Urinary bladder (tissue), 4 donors: ENCODE measurements around the gene ADGRV1. TPM values are rescaled to one million over a fixed set of nuclear protein-coding genes. Genes with fewer than 3 reads are reported as not detected.

Source experiments
- DNase-seq: peaks from one replicate; pipeline ENCODE4 v3.0.0-alpha.2; 2015; ENCODE audit errors: extremely low spot score
- H3K27ac ChIP-seq: one replicate; pipeline ENCODE4 v1.5.1; 2013; ENCODE audit warnings: low read depth, mild to moderate bottlenecking, moderate library complexity
- H3K36me3 ChIP-seq: one replicate; pipeline ENCODE4 v1.6.1; 2013; ENCODE audit warnings: mild to moderate bottlenecking, moderate library complexity; ENCODE audit not compliant: insufficient read depth
- H3K4me1 ChIP-seq: one replicate; pipeline ENCODE4 v1.6.1; 2013; ENCODE audit warnings: mild to moderate bottlenecking, moderate library complexity; ENCODE audit not compliant: insufficient read depth
- H3K4me3 ChIP-seq: one replicate; pipeline ENCODE4 v1.5.1; 2013; ENCODE audit warnings: low read depth, low read length
- WGBS: extraction: QIAGEN DNeasy Blood & Tissue Kit; methylation state at CpG from one replicate; pipeline ENCODE4 v1.1.7; 2013; 5-methylcytosine and 5-hydroxymethylcytosine counted together
- polyA plus RNA-seq: library from polyadenylated mRNA; stranded (reverse); fragments of 200-250 nt; gene quantifications from one replicate; pipeline ENCODE4 v1.2.3, GENCODE V29; 2013
- total RNA-seq: library from RNA; depleted of rRNA; stranded (reverse); fragments of >200 nt; gene quantifications from one replicate; pipeline ENCODE4 v1.2.3, GENCODE V29; 2014
- donor health status: healthy with polysubstance abuse.
- donor health status: healthy.

The ADGRV1 gene
- total and polyA plus RNA-seq, 2 donors, result 4.0 to 6.6 TPM

GRCh38 chr5:91110686-91111085, 552.1 kb downstream of the ADGRV1 start:
- no peak for DNase-seq
- Histone ChIP-seq H3K27ac (no peak overlapping the region), H3K4me3 (no peak overlapping the region), H3K4me1 (no peaks in the 10 kb centered on the region), H3K36me3 (no peaks in the 10 kb centered on the region)
- 37% methylated on average over 5 of the region's 5 CpGs for WGBS

GRCh38 chr5:91111473-91112238, 553.1 kb downstream of the ADGRV1 start:
- Histone ChIP-seq H3K4me1 (no peaks in the 10 kb centered on the region), H3K27ac (no peak overlapping the region), H3K36me3 (no peaks in the 10 kb centered on the region), H3K4me3 (no peak overlapping the region)
- DNase-seq, result no peak
- WGBS, result 85% methylated on average over 2 of the region's 2 CpGs

- Histone ChIP-seq H3K4me1 (no peaks in the 10 kb centered on the region), H3K27ac (no peak overlapping the region), H3K36me3 (no peaks in the 10 kb centered on the region), H3K4me3 (no peak overlapping the region)
- WGBS, result 50% methylated on average over 2 of the region's 2 CpGs
- no peak for DNase-seq
These were observed 556.1 kb downstream of the ADGRV1 start for GRCh38 chr5:91114658-91115057.

GRCh38 chr5:91118354-91118753, 559.8 kb downstream of the ADGRV1 start:
- H3K4me3 ChIP-seq, result no peak overlapping the region
- WGBS, result 86% methylated on average over 3 of the region's 3 CpGs
- no peak overlapping the region for H3K27ac ChIP-seq
- H3K4me1 ChIP-seq, result no peaks in the 10 kb centered on the region
- no peaks in the 10 kb centered on the region for H3K36me3 ChIP-seq
- no peak for DNase-seq

- H3K4me1 ChIP-seq, result peaks cover 1% of the 10 kb centered on the region
These were observed 560.2 kb downstream of the ADGRV1 start for GRCh38 chr5:91118796-91119195.

GRCh38 chr5:91119217-91119616, 560.6 kb downstream of the ADGRV1 start:
- no peak overlapping the region for H3K4me3 ChIP-seq
- no peak for DNase-seq
- no peaks in the 10 kb centered on the region for H3K36me3 ChIP-seq
- no peak overlapping the region for H3K27ac ChIP-seq
- 93% methylated on average over 4 of the region's 4 CpGs for WGBS
- H3K4me1 ChIP-seq, result peaks cover 1% of the 10 kb centered on the region

More at GRCh38 chr5:91118796-91119195, 560.2 kb downstream of the ADGRV1 start:
- Histone ChIP-seq H3K27ac (no peak overlapping the region), H3K4me3 (no peak overlapping the region), H3K36me3 (no peaks in the 10 kb centered on the region)
- DNase-seq, result no peak

- Histone ChIP-seq H3K4me1 (peaks cover 1% of the 10 kb centered on the region), H3K27ac (peak overlapping the region; percentile 13), H3K4me3 (no peak overlapping the region), H3K36me3 (no peaks in the 10 kb centered on the region)
- no peak for DNase-seq
- 51% methylated on average over 6 of the region's 6 CpGs for WGBS
These were observed 561.6 kb downstream of the ADGRV1 start for GRCh38 chr5:91119981-91120850.

- Histone ChIP-seq H3K4me3 (no peak overlapping the region), H3K27ac (no peak overlapping the region), H3K4me1 (peaks cover 1% of the 10 kb centered on the region), H3K36me3 (no peaks in the 10 kb centered on the region)
- no peak for DNase-seq
- 90% methylated on average over 7 of the region's 7 CpGs for whole genome bisulfite sequencing
These were observed 562.9 kb downstream of the ADGRV1 start for GRCh38 chr5:91121347-91121993.

- Histone ChIP-seq H3K4me1 (peaks cover 1% of the 10 kb centered on the region), H3K36me3 (no peaks in the 10 kb centered on the region), H3K27ac (no peak overlapping the region), H3K4me3 (no peak overlapping the region)
- WGBS, result 92% methylated on average over 2 of the region's 2 CpGs
- DNase-seq, result no peak
These were observed 564.1 kb downstream of the ADGRV1 start for GRCh38 chr5:91122651-91123050.

- Histone ChIP-seq H3K27ac (no peak overlapping the region), H3K4me1 (peaks cover 1% of the 10 kb centered on the region), H3K36me3 (no peaks in the 10 kb centered on the region), H3K4me3 (no peak overlapping the region)
- no peak for DNase-seq
- 62% methylated on average over 3 of the region's 3 CpGs for WGBS
These were observed 564.7 kb downstream of the ADGRV1 start for GRCh38 chr5:91123291-91123690.

- peaks cover 1% of the 10 kb centered on the region for H3K4me1 ChIP-seq
- H3K4me3 ChIP-seq, result no peak overlapping the region
- no peak overlapping the region for H3K27ac ChIP-seq
- no peaks in the 10 kb centered on the region for H3K36me3 ChIP-seq
- no peak for DNase-seq
- 83% methylated on average over 4 of the region's 4 CpGs for WGBS
These were observed 565.3 kb downstream of the ADGRV1 start for GRCh38 chr5:91123901-91124300.

GRCh38 chr5:91125916-91126315, 567.3 kb downstream of the ADGRV1 start:
- no peak for DNase-seq
- Histone ChIP-seq H3K4me3 (no peak overlapping the region), H3K36me3 (no peaks in the 10 kb centered on the region), H3K27ac (no peak overlapping the region), H3K4me1 (peaks cover 1% of the 10 kb centered on the region)
- WGBS, result 66% methylated on average over 1 of the region's 1 CpG

- DNase-seq, result no peak
- H3K4me1 ChIP-seq, result peaks cover 1% of the 10 kb centered on the region
- 10% methylated on average over 1 of the region's 1 CpG for WGBS
- H3K27ac ChIP-seq, result no peak overlapping the region
- H3K36me3 ChIP-seq, result no peaks in the 10 kb centered on the region
- no peak overlapping the region for H3K4me3 ChIP-seq
These were observed 567.9 kb downstream of the ADGRV1 start for GRCh38 chr5:91126448-91126847.
